IMR-90 (cell line): ENCODE results near the gene NAA60. TPM values are rescaled to one million over a fixed set of nuclear protein-coding genes. Genes with fewer than 3 reads are reported as not detected.

Experiments used
- ATAC-seq: fragments of 200-7000 bp; cut with Tn5 transposase; 2 replicates; pipeline ENCODE4 v1.9.1; 2020; ENCODE audit warnings: low read depth, mild to moderate bottlenecking, moderate library complexity
- BruUV-seq: library from RNA; stranded (reverse); fragments of 400-500 nt; replicated peaks from 2 replicates; lab custom pipeline; 2021; lab: Mats Ljungman, UMichigan
- CTCF ChIA-PET: fragments of 300-600 bp; formaldehyde crosslinking; extraction: SDS; loops from one replicate; lab custom pipeline; 2021; ENCODE audit warnings: antibody characterized with exemption; lab: Yijun Ruan, JAX
- POLR2A ChIA-PET: fragments of 300-600 bp; sonication (Branson Sonifier 250); formaldehyde crosslinking; loops from one replicate; lab custom pipeline; 2022; ENCODE audit warnings: antibody characterized with exemption; ENCODE audit not compliant: unreplicated experiment; lab: Charles Lee
- DNase-seq: peaks from one replicate; pipeline ENCODE4 v3.0.0; 2013
- H2AFZ ChIP-seq: replicated peaks from 2 replicates; pipeline ENCODE3; 2013; ENCODE audit warnings: low read length, mild to moderate bottlenecking; ENCODE audit not compliant: poor library complexity
- H2AK5ac ChIP-seq: 2 replicates; pipeline ENCODE4 v1.6.1; 2013; ENCODE audit warnings: low read depth, low read length, inconsistent platforms
- H2AK9ac ChIP-seq: replicated peaks from 2 replicates; pipeline ENCODE3; 2013; ENCODE audit warnings: mild to moderate bottlenecking, low read depth, low read length, moderate library complexity; ENCODE audit not compliant: poor library complexity
- H2BK120ac ChIP-seq: 2 replicates; pipeline ENCODE4 v1.6.1; 2013; ENCODE audit warnings: low read depth, low read length, inconsistent platforms
- H2BK15ac ChIP-seq: 3 replicates; pipeline ENCODE4 v1.6.1; 2013; ENCODE audit warnings: low read depth, low read length, inconsistent platforms
- H2BK20ac ChIP-seq: 2 replicates; pipeline ENCODE4 v1.6.1; 2013; ENCODE audit warnings: low read depth, mild to moderate bottlenecking, inconsistent platforms, low read length, moderate library complexity
- H2BK5ac ChIP-seq: 2 replicates; pipeline ENCODE4 v1.6.1; 2013; ENCODE audit warnings: mild to moderate bottlenecking, low read depth, low read length, inconsistent platforms; ENCODE audit not compliant: poor library complexity, severe bottlenecking
- H3K14ac ChIP-seq: replicated peaks from 2 replicates; pipeline ENCODE4 v1.6.1; 2013; ENCODE audit warnings: low read depth, low read length, inconsistent platforms
- H3K18ac ChIP-seq: 2 replicates; pipeline ENCODE4 v1.6.1; 2013; ENCODE audit warnings: low read depth, low read length, control low read depth
- H3K23ac ChIP-seq: 2 replicates; pipeline ENCODE4 v1.6.1; 2013; ENCODE audit warnings: low read depth, low read length, inconsistent platforms
- H3K27ac ChIP-seq: 2 replicates; pipeline ENCODE4 v1.5.1; 2013; ENCODE audit warnings: mild to moderate bottlenecking, control low read depth, low read length; ENCODE audit not compliant: insufficient read depth
- H3K27me3 ChIP-seq: 2 replicates; pipeline ENCODE4 v1.6.1; 2013; ENCODE audit warnings: low read length; ENCODE audit not compliant: control insufficient read depth, insufficient read depth
- H3K36me3 ChIP-seq: 2 replicates; pipeline ENCODE4 v1.6.1; 2013; ENCODE audit warnings: low read length, mixed read lengths; ENCODE audit not compliant: control insufficient read depth, insufficient read depth
- H3K4ac ChIP-seq: 2 replicates; pipeline ENCODE4 v1.6.1; 2013; ENCODE audit warnings: low read depth, low read length, inconsistent platforms
- H3K4me1 ChIP-seq: 2 replicates; pipeline ENCODE4 v1.6.1; 2013; ENCODE audit warnings: low read length, mixed read lengths; ENCODE audit not compliant: control insufficient read depth, insufficient read depth
- H3K4me2 ChIP-seq: 2 replicates; pipeline ENCODE4 v1.6.1; 2013; ENCODE audit warnings: low read depth, mild to moderate bottlenecking, control low read depth, low read length, moderate library complexity
- H3K4me3 ChIP-seq: 2 replicates; pipeline ENCODE4 v1.5.1; 2013; ENCODE audit warnings: low read depth, mild to moderate bottlenecking, control low read depth, low read length, moderate library complexity; ENCODE audit not compliant: insufficient read depth
- H3K56ac ChIP-seq: 2 replicates; pipeline ENCODE4 v1.6.1; 2013; ENCODE audit warnings: low read length, inconsistent platforms; ENCODE audit not compliant: insufficient read depth; ENCODE audit errors: extremely low read depth
- H3K79me1 ChIP-seq, 2 experiments: 2 replicates each; pipeline ENCODE4 v1.6.1; 2013; ENCODE audit warnings: low read length in 2 of 2, inconsistent platforms in 1 of 2, low read depth in 1 of 2
- H3K9ac ChIP-seq: 2 replicates; pipeline ENCODE4 v1.6.1; 2013; ENCODE audit warnings: low read depth, low read length, control low read depth
- H3K9me1 ChIP-seq: 2 replicates; pipeline ENCODE4 v1.6.1; 2013; ENCODE audit warnings: low read length, inconsistent platforms; ENCODE audit not compliant: insufficient read depth
- H3K9me3 ChIP-seq: 2 replicates; pipeline ENCODE4 v1.6.1; 2013; ENCODE audit warnings: low read length; ENCODE audit not compliant: control insufficient read depth, insufficient read depth
- H4K20me1 ChIP-seq: 2 replicates; pipeline ENCODE4 v1.6.1; 2013; ENCODE audit warnings: low read length, inconsistent platforms; ENCODE audit not compliant: insufficient read depth
- H4K5ac ChIP-seq: 2 replicates; pipeline ENCODE4 v1.6.1; 2013; ENCODE audit warnings: mild to moderate bottlenecking, low read depth, low read length, control low read depth
- H4K8ac ChIP-seq, 2 experiments: 2 replicates each; pipeline ENCODE4 v1.6.1; 2013; ENCODE audit warnings: low read depth in 2 of 2, low read length in 2 of 2, control low read depth in 1 of 2, inconsistent platforms in 1 of 2
- H4K91ac ChIP-seq: 2 replicates; pipeline ENCODE4 v1.6.1; 2013; ENCODE audit warnings: low read depth, low read length, inconsistent platforms; ENCODE audit not compliant: insufficient read depth
- BHLHE40 ChIP-seq: fragments of 150-350 bp; IDR thresholded peaks from 2 replicates; pipeline ENCODE4 v1.6.1; 2016; ENCODE audit warnings: mild to moderate bottlenecking, low read depth, low read length
- CEBPB ChIP-seq: IDR thresholded peaks from 2 replicates; pipeline ENCODE4 v1.6.1; 2012; ENCODE audit warnings: low read depth, low read length, improper control_type of control experiment
- FOS ChIP-seq: fragments of 150-350 bp; IDR thresholded peaks from 2 replicates; pipeline ENCODE4 v1.6.1; 2016; ENCODE audit warnings: low read depth, low read length
- MAFK ChIP-seq: IDR thresholded peaks from 2 replicates; pipeline ENCODE4 v1.6.1; 2012; ENCODE audit warnings: low read depth, low read length, improper control_type of control experiment
- MAZ ChIP-seq: IDR thresholded peaks from 2 replicates; pipeline ENCODE4 v1.6.1; 2012; ENCODE audit warnings: low read depth, mild to moderate bottlenecking, low read length, improper control_type of control experiment, moderate library complexity, borderline replicate concordance
- RFX5 ChIP-seq: IDR thresholded peaks from 2 replicates; pipeline ENCODE4 v1.8.0; 2012; ENCODE audit warnings: low read depth, mild to moderate bottlenecking, low read length, moderate library complexity
- WGBS, 2 experiments: methylation state at CpG; one replicate each; pipeline versions ENCODE4 v1.1.5 to v1.1.7; 2013; ENCODE audit warnings: missing lambda C conversion rate in 2 of 2; ENCODE audit not compliant: insufficient read length in 1 of 2; ENCODE audit errors: extremely low coverage in 2 of 2; 5-methylcytosine and 5-hydroxymethylcytosine counted together
- dilution Hi-C: fragments of 300-500 bp; cut with HindIII; formaldehyde crosslinking; loops from one replicate; pipeline ENCODE4 v1.14.3; 2018; ENCODE audit warnings: low sequenced_read_pairs; ENCODE audit not compliant: unreplicated experiment
- in situ Hi-C: fragments of 300-500 bp; cut with MboI; formaldehyde crosslinking; loops from 3 replicates; pipeline ENCODE4 v1.14.3; 2019; ENCODE audit warnings: low sequenced_read_pairs, inconsistent platforms, mixed read lengths
- intact Hi-C: fragments of 100-400 bp; cut with micrococcal nuclease; formaldehyde crosslinking; loops from 2 replicates; pipeline ENCODE4 v1.10.0; 2022
- polyA plus RNA-seq, 3 experiments: library from polyadenylated mRNA; depleted of rRNA; stranded (reverse); fragments of >200 nt; gene quantifications; 2 replicates each; pipeline ENCODE4 v1.2.3, GENCODE V29; 2012; ENCODE audit warnings: low replicate concordance in 1 of 3
- total RNA-seq: library from RNA; depleted of rRNA; stranded (reverse); fragments of >200 nt; gene quantifications from 2 replicates; pipeline ENCODE4 v1.2.3, GENCODE V29; 2012

Gene NAA60
- total and polyA plus RNA-seq, 2 of the 4 experiments (the other 2 are of a cell fraction) = 7.5 to 18.0 TPM

DNA sequence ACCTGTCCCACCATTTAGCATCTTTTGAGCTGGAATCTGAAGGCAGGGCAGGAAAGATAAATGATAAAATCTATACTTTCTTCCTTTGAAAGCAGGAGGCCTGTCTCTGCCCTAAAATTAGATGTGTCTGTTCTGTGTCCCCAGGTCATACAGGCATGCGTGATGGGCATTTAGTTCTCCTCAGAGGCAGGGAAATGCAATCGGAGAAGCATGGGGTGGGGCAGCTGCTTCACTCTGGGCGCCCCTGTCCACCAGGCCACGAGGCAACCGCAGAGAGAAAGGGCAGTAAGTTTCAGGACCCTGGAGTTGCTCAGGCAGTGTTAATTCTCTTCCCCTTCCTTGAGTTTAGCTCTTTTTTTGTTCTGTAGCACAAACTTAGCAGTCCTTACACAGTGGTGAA, 82.5 kb downstream of the NAA60 start:
- TF ChIP-seq CEBPB (no peak), BHLHE40 (no peak), FOS (no peak), MAFK (no peak), MAZ (no peak), RFX5 (no peak)
- Histone ChIP-seq H3K23ac (no peak overlapping the region), H2BK120ac (no peak overlapping the region), H3K4me3 (no peak overlapping the region), H3K4me1 (no peaks in the 10 kb centered on the region), H3K56ac (no peak overlapping the region), H4K5ac (no peak overlapping the region), H3K18ac (no peak overlapping the region), H3K27ac (no peak overlapping the region), H3K9me3 (no peaks in the 10 kb centered on the region), H3K27me3 (no peaks in the 10 kb centered on the region), H3K4me2 (no peak overlapping the region), H4K8ac (no peak overlapping the region), H2BK5ac (no peak overlapping the region), H4K20me1 (no peaks in the 10 kb centered on the region), H2AFZ (no peak overlapping the region), H4K91ac (no peak overlapping the region), H3K9ac (no peak overlapping the region), H2BK15ac (no peak overlapping the region), H3K9me1 (0 out of 2 replicates have a peak, but pooled peaks cover 6% of the 10 kb centered on the region), H2AK9ac (no peak overlapping the region), H3K4ac (no peak overlapping the region), H2BK20ac (no peak overlapping the region), H2AK5ac (no peak overlapping the region), H3K36me3 (peaks cover 33% of the 10 kb centered on the region), H3K79me1 (0 out of 4 replicates have a peak, but pooled peaks cover 0 to 3% of the 10 kb centered on the region in 2 experiments), H3K14ac (no peak overlapping the region)
- CTCF ChIA-PET = interaction anchor here (1.9 kb wide), 1 partner anchor 11 kb away, joined by 4 read pairs; no protein-coding TSS in a partner anchor
- DNase-seq = no peak
- no TSS peak for BruUV-seq
- POLR2A ChIA-PET = no interaction called here
- 93% methylated on average over 3 of the region's 5 CpGs; no CpG with 5 or more reads in 1 of the 2 experiments for WGBS, 2 experiments
- dilution Hi-C loops (no loop called here), intact Hi-C loops (loop anchor here (2.0 to 5.0 kb wide), 2 partner anchors 83 to 166 kb away; no protein-coding TSS in a partner anchor), in situ Hi-C loops (no loop called here)
- no peak for ATAC-seq
